Measurements from ENCODE around the gene SH3PXD2A. TPM values are rescaled to one million over a fixed set of nuclear protein-coding genes. Genes with fewer than 3 reads are reported as not detected.

SH3PXD2A gene
- total RNA-seq, 1 experiment from 2014 or later: 13.2 TPM

DNA sequence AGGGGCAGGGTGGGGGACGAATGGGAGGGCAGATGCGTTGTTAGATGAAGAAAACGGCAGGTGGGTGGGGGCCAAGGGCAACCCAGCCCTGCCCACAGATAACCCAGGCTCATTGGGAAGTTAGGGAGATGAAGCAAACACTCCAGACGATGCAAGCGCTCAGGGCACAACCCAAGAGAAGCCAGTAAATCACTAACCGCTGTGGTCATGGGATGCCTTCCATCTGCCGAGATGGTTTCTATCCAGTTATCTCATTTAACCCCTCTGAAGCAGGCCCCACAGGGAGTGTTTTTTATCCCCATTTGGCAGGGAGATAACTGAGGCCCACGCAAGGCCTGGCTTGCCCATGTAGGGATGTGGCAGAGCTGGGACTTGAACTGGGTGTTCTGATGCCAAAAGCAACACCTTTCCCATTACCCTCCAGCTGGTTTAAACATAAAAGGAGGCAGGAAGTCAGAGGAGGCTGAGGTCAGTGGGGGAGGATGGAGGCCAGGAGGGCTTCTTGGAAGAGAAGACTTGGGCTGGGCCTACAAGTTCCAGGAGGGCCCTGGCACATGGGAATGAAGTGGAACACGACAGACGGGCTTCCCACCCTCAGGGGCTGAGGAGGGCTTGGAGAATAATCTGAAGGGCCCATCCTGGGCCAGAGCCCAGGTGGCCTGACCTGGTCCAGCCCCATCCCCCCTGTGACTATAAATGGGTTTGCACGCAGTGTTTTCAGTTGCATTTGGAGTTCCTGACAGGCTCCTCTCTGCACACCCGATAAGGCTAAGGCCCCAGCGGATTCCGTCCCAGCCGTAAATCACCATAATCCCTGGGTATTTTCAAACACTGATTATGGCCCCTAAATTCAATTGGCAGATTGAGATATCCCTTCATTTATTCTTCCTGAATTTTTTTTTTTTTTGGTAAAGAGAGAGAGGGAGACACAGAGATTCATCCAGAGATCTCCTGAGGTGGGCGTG lies 281.0 kb downstream of the SH3PXD2A start:
- Mint-ChIP-seq H3K9me3 (ENCODE audit: unreplicated experiment) (no peaks in the 10 kb centered on the region), H3K4me3 (ENCODE audit: unreplicated experiment) (no peak overlapping the region), H3K4me1 (ENCODE audit: insufficient read depth, unreplicated experiment) (no peaks in the 10 kb centered on the region), H3K27ac (ENCODE audit: low read depth, unreplicated experiment) (no peak overlapping the region), H3K36me3 (ENCODE audit: insufficient read depth, unreplicated experiment) (no peaks in the 10 kb centered on the region), H3K27me3 (ENCODE audit: insufficient read depth, unreplicated experiment) (peaks cover 22% of the 10 kb centered on the region)
- no peak for DNase-seq (ENCODE audit: unreplicated experiment)
- intact Hi-C loops (cut with micrococcal nuclease): no loop called here
- ChIA-PET POLR2A (no interaction called here), CTCF (no interaction called here)
- no TSS peak for BruUV-seq (replicated peaks)
- TF ChIP-seq, protein P1, sequence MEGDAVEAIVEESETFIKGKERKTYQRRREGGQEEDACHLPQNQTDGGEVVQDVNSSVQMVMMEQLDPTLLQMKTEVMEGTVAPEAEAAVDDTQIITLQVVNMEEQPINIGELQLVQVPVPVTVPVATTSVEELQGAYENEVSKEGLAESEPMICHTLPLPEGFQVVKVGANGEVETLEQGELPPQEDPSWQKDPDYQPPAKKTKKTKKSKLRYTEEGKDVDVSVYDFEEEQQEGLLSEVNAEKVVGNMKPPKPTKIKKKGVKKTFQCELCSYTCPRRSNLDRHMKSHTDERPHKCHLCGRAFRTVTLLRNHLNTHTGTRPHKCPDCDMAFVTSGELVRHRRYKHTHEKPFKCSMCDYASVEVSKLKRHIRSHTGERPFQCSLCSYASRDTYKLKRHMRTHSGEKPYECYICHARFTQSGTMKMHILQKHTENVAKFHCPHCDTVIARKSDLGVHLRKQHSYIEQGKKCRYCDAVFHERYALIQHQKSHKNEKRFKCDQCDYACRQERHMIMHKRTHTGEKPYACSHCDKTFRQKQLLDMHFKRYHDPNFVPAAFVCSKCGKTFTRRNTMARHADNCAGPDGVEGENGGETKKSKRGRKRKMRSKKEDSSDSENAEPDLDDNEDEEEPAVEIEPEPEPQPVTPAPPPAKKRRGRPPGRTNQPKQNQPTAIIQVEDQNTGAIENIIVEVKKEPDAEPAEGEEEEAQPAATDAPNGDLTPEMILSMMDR (IDR thresholded peaks at IDR 0.05; ENCODE audit: unreplicated experiment): no peak

DNA sequence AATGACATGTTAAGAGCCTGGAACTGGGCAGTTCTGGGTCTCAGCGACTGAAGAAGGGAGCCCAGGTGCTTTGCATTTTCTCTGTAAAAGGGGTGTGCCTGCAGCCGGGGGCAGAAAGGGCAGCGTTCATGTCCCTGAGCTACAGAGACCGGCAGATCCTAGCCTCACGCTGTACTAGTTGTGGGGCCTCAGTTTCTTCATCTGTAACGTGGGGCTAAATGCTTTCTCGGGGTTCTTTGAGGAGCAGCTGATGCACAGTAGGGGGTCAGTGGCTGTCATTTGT lies 282.2 kb downstream of the SH3PXD2A start:
- Mint-ChIP-seq H3K4me3 (ENCODE audit: unreplicated experiment) (no peak overlapping the region), H3K27me3 (ENCODE audit: insufficient read depth, unreplicated experiment) (peaks cover 28% of the 10 kb centered on the region), H3K9me3 (ENCODE audit: unreplicated experiment) (no peaks in the 10 kb centered on the region), H3K27ac (ENCODE audit: low read depth, unreplicated experiment) (no peak overlapping the region), H3K36me3 (ENCODE audit: insufficient read depth, unreplicated experiment) (no peaks in the 10 kb centered on the region), H3K4me1 (ENCODE audit: insufficient read depth, unreplicated experiment) (no peaks in the 10 kb centered on the region)
- BruUV-seq (replicated peaks): no TSS peak
- ChIA-PET POLR2A (interaction anchor here (1.3 kb wide), 1 partner anchor 20 kb away, joined by 3 read pairs; no protein-coding TSS in a partner anchor), CTCF (interaction anchor here (1.0 kb wide), 1 partner anchor 113 kb away, joined by 4 read pairs; no protein-coding TSS in a partner anchor)
- DNase-seq (ENCODE audit: unreplicated experiment): no peak
- TF ChIP-seq, protein P1 (IDR thresholded peaks at IDR 0.05; ENCODE audit: unreplicated experiment): no peak
- intact Hi-C loops (cut with micrococcal nuclease): no loop called here

DNA sequence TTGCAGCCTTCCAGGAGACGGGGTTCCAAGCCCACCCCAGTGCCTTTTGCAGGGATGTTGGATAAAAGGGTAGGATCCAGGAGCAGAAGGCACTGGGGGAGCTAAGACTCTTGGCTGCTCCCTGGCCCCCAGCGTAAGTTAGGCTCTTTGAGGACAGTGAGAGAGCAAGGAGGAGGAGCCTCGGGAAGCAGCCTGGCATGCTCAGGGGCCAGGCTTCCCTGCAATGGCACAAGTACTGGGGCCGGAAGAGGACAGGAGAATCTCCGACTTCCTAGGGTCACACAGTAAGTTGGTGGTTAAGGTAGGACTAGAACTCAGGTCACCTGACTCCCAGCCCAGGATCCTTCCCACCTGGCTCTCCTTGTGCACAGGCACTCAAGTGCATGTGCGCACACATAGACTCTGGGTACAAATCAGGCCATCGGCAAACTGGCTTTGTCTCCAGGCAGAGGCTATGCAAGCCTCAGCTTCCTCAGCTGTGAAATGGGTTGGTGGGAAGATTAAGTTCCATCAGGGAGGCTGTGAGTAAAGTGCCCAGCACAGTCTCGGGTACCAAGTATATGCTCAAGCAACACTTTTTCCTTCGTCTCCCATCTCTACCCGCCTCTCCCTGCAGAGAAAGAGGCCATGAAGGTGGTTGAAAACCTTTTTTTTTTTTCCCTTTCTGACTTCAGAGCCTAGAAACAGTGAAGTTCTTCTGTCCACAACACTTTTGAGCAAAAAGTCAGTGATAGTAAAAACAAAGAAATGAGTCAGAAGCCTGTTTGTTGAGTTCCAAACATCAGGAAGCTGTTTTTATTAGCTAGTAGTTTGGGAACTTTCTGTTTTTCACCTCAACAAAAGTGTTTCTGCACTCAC lies 282.8 kb downstream of the SH3PXD2A start:
- H3K36me3 Mint-ChIP-seq (ENCODE audit: insufficient read depth, unreplicated experiment): no peaks in the 10 kb centered on the region
- H3K27me3 Mint-ChIP-seq (ENCODE audit: insufficient read depth, unreplicated experiment): peaks cover 28% of the 10 kb centered on the region
- ChIA-PET POLR2A (interaction anchor here (1.3 kb wide), 1 partner anchor 20 kb away, joined by 3 read pairs; no protein-coding TSS in a partner anchor), CTCF (interaction anchor here (0.6 to 1.0 kb wide), 2 partner anchors 114 to 902 kb away, joined by 3 to 4 read pairs; no protein-coding TSS in a partner anchor)
- TF ChIP-seq, protein P1 (IDR thresholded peaks at IDR 0.05; ENCODE audit: unreplicated experiment): no peak
- H3K27ac Mint-ChIP-seq (ENCODE audit: low read depth, unreplicated experiment): no peak overlapping the region
- no peak overlapping the region for H3K4me3 Mint-ChIP-seq (ENCODE audit: unreplicated experiment)
- DNase-seq (ENCODE audit: unreplicated experiment): no peak
- H3K4me1 Mint-ChIP-seq (ENCODE audit: insufficient read depth, unreplicated experiment): no peaks in the 10 kb centered on the region
- intact Hi-C loops (cut with micrococcal nuclease): no loop called here
- no peaks in the 10 kb centered on the region for H3K9me3 Mint-ChIP-seq (ENCODE audit: unreplicated experiment)
- no TSS peak for BruUV-seq (replicated peaks)

DNA sequence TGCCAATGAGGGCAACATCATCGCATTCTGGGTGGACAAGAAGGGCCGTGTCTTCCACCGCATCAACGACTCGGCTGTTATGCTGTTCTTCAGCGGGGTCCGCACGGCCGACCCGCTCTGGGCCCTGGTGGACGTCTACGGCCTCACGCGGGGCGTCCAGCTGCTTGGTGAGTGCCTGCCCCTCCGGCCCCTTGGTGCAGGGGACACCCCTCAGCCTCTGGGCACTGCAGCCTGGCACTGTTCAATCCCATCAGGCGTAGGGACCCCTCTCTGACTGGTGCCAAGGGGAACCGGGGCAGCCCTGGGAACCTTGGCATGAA lies 283.8 kb downstream of the SH3PXD2A start:
- H3K27ac Mint-ChIP-seq (ENCODE audit: low read depth, unreplicated experiment): no peak overlapping the region
- no TSS peak for BruUV-seq (replicated peaks)
- H3K36me3 Mint-ChIP-seq (ENCODE audit: insufficient read depth, unreplicated experiment): no peaks in the 10 kb centered on the region
- TF ChIP-seq, protein P1 (IDR thresholded peaks at IDR 0.05; ENCODE audit: unreplicated experiment): no peak
- POLR2A ChIA-PET: no interaction called here
- no peak overlapping the region for H3K4me3 Mint-ChIP-seq (ENCODE audit: unreplicated experiment)
- CTCF ChIA-PET: no interaction called here
- H3K27me3 Mint-ChIP-seq (ENCODE audit: insufficient read depth, unreplicated experiment): peaks cover 28% of the 10 kb centered on the region
- H3K4me1 Mint-ChIP-seq (ENCODE audit: insufficient read depth, unreplicated experiment): no peaks in the 10 kb centered on the region
- no peak for DNase-seq (ENCODE audit: unreplicated experiment)
- H3K9me3 Mint-ChIP-seq (ENCODE audit: unreplicated experiment): no peaks in the 10 kb centered on the region
- intact Hi-C loops (cut with micrococcal nuclease): no loop called here

Measured in MCF 10A (cell line).